Measurements from ENCODE around the gene PLA2G4A. TPM values are rescaled to one million over a fixed set of nuclear protein-coding genes. Genes with fewer than 3 reads are reported as not detected.
A peak's percentile ranks its signal among the peaks of the same experiment; 100 is the strongest.

The PLA2G4A gene
- polyA plus RNA-seq, 1 donor (not counting 4 experiments of a cell fraction or from before 2014, with no cell fraction given) = 29.2 TPM

- Histone ChIP-seq H3K9ac (ENCODE audit: control insufficient read depth, extremely low read depth, insufficient read depth, low read length) (no peak overlapping the region), H3K27ac (ENCODE audit: control insufficient read depth, insufficient read depth, low read length) (no peak overlapping the region), H2AFZ (ENCODE audit: control insufficient read depth, low read length) (no peak overlapping the region), H3K79me2 (ENCODE audit: control insufficient read depth, insufficient read depth, low read length) (no peaks in the 10 kb centered on the region), H4K20me1 (ENCODE audit: control insufficient read depth, extremely low read depth, insufficient read depth, low read length) (no peaks in the 10 kb centered on the region), H3K27me3 (ENCODE audit: control insufficient read depth, extremely low read depth, insufficient read depth, low read length) (no peaks in the 10 kb centered on the region), H3K4me1 (ENCODE audit: control insufficient read depth, extremely low read depth, insufficient read depth, low read length) (no peaks in the 10 kb centered on the region), H3K4me3 (ENCODE audit: control insufficient read depth in 2 of 3, extremely low read depth in 1 of 3, insufficient read depth in 2 of 3, low read depth in 1 of 3, low read length in 3 of 3) (no peak overlapping the region), H3K4me2 (ENCODE audit: control insufficient read depth, extremely low read depth, insufficient read depth, low read depth, low read length) (no peak overlapping the region), H3K9me1 (ENCODE audit: control insufficient read depth, extremely low read depth, insufficient read depth, low read length) (no peaks in the 10 kb centered on the region), H3K36me3 (ENCODE audit: control insufficient read depth in 2 of 2, extremely low read depth in 1 of 2, insufficient read depth in 2 of 2, low read length in 2 of 2) (no peaks in the 10 kb centered on the region), H3K9me3 (ENCODE audit: control insufficient read depth, low read depth, low read length) (no peaks in the 10 kb centered on the region)
- dilution Hi-C loops (cut with MboI; ENCODE audit: extremely low pct_ligation_motif_present, low sequenced_read_pairs) = loop anchor here (25.0 kb wide), 1 partner anchor 375 kb away; no protein-coding TSS in a partner anchor
- DNase-seq (ENCODE audit: low read depth, low spot score) (no peak), FAIRE-seq (no peak)
- TF ChIP-seq CTCF (optimal IDR thresholded peaks at IDR 0.05 in 1 of 3, IDR thresholded peaks at IDR 0.05 in 1 of 3, conservative IDR thresholded peaks at IDR 0.05 in 1 of 3; ENCODE audit: extremely low read depth in 1 of 3, insufficient read depth in 2 of 3, low read length in 3 of 3) (peak in 1 of 3 experiments; percentile 5), EZH2 (IDR thresholded peaks at IDR 0.05; ENCODE audit: low read length) (no peak)
These were observed 159.0 kb downstream of the PLA2G4A start for GRCh38 chr1:186987769-186988168.

GRCh38 chr1:186993996-186994395, 165.2 kb downstream of the PLA2G4A start:
- H3K79me2 ChIP-seq (ENCODE audit: control insufficient read depth, insufficient read depth, low read length) = no peaks in the 10 kb centered on the region
- H3K9me3 ChIP-seq (ENCODE audit: control insufficient read depth, low read depth, low read length) = no peaks in the 10 kb centered on the region
- H3K4me3 ChIP-seq (ENCODE audit: control insufficient read depth in 2 of 3, extremely low read depth in 1 of 3, insufficient read depth in 2 of 3, low read depth in 1 of 3, low read length in 3 of 3) = no peak overlapping the region
- H2AFZ ChIP-seq (ENCODE audit: control insufficient read depth, low read length) = no peak overlapping the region
- no peak overlapping the region for H3K9ac ChIP-seq (ENCODE audit: control insufficient read depth, extremely low read depth, insufficient read depth, low read length)
- no peak for TF ChIP-seq EZH2 (IDR thresholded peaks at IDR 0.05; ENCODE audit: low read length)
- TF ChIP-seq CTCF (optimal IDR thresholded peaks at IDR 0.05 in 1 of 3, IDR thresholded peaks at IDR 0.05 in 1 of 3, conservative IDR thresholded peaks at IDR 0.05 in 1 of 3; ENCODE audit: extremely low read depth in 1 of 3, insufficient read depth in 2 of 3, low read length in 3 of 3) = no peak
- DNase-seq (ENCODE audit: low read depth, low spot score) (no peak), FAIRE-seq (no peak)
- dilution Hi-C loops (cut with MboI; ENCODE audit: extremely low pct_ligation_motif_present, low sequenced_read_pairs) = loop anchor here (25.0 kb wide), 1 partner anchor 382 kb away; no protein-coding TSS in a partner anchor
- H3K27ac ChIP-seq (ENCODE audit: control insufficient read depth, insufficient read depth, low read length) = no peak overlapping the region
- no peaks in the 10 kb centered on the region for H3K9me1 ChIP-seq (ENCODE audit: control insufficient read depth, extremely low read depth, insufficient read depth, low read length)
- no peaks in the 10 kb centered on the region for H3K27me3 ChIP-seq (ENCODE audit: control insufficient read depth, extremely low read depth, insufficient read depth, low read length)
- H3K4me1 ChIP-seq (ENCODE audit: control insufficient read depth, extremely low read depth, insufficient read depth, low read length) = no peaks in the 10 kb centered on the region
- H3K4me2 ChIP-seq (ENCODE audit: control insufficient read depth, extremely low read depth, insufficient read depth, low read depth, low read length) = no peak overlapping the region
- no peaks in the 10 kb centered on the region for H3K36me3 ChIP-seq (ENCODE audit: control insufficient read depth in 2 of 2, extremely low read depth in 1 of 2, insufficient read depth in 2 of 2, low read length in 2 of 2)
- H4K20me1 ChIP-seq (ENCODE audit: control insufficient read depth, extremely low read depth, insufficient read depth, low read length) = no peaks in the 10 kb centered on the region

Measured in keratinocyte (primary cell).